HCT116 (cell line): ENCODE results near the gene COL26A1. TPM values are rescaled to one million over a fixed set of nuclear protein-coding genes. Genes with fewer than 3 reads are reported as not detected.

Experiments
- ATAC-seq: fragments of 200-7000 bp; cut with Tn5 transposase; 2 replicates; pipeline ENCODE4 v1.9.1; 2020; ENCODE audit warnings: mild to moderate bottlenecking, moderate library complexity
- BruUV-seq: library from RNA; stranded (reverse); fragments of 400-500 nt; replicated peaks from 2 replicates; lab custom pipeline; 2021; lab: Mats Ljungman, UMichigan
- CTCF ChIA-PET: fragments of 300-600 bp; sonication (Branson Sonifier 250); formaldehyde crosslinking; loops from one replicate; lab custom pipeline; 2021; ENCODE audit warnings: antibody characterized with exemption; lab: Charles Lee
- POLR2A ChIA-PET: fragments of 300-600, 350-600 bp; sonication (Branson Sonifier 250); formaldehyde crosslinking; loops from one replicate; lab custom pipeline; 2021; ENCODE audit warnings: antibody characterized with exemption; lab: Charles Lee
- RAD21 ChIA-PET, 2 experiments: fragments of 300-600 bp; sonication (Branson Sonifier 250); formaldehyde crosslinking; loops; one replicate each; lab custom pipeline; 2023; ENCODE audit warnings: low total read pairs in 2 of 2; ENCODE audit not compliant: uncharacterized antibody in 2 of 2, unreplicated experiment in 2 of 2, low non-redundant PET in 1 of 2; lab: Charles Lee
- DNase-seq: peaks from one replicate; pipeline ENCODE4 v3.0.0-alpha.2; 2010; ENCODE audit warnings: low read depth, low spot score
- H2AFZ ChIP-seq: fragments of 200-600 bp; shearing (Covaris generic), sonication (generic); 2 replicates; pipeline ENCODE4 v1.6.1; 2017; ENCODE audit warnings: low read depth, mixed run types, mixed read lengths, antibody characterized with exemption, low read length; ENCODE audit not compliant: poor library complexity, severe bottlenecking
- H3K27ac ChIP-seq: 2 replicates; pipeline ENCODE4 v1.5.1; 2012; ENCODE audit warnings: low read depth, low read length
- H3K27me3 ChIP-seq: fragments of 200-600 bp; sonication (generic); 2 replicates; pipeline ENCODE4 v1.6.1; 2016; ENCODE audit warnings: mixed run types, low read length, mixed read lengths; ENCODE audit not compliant: insufficient read depth
- H3K36me3 ChIP-seq, 2 experiments: fragments of 200-500 bp in 1 of 2; fragments of 200-600 bp in 1 of 2; sonication (Bioruptor generic) in 1 of 2; sonication (generic) in 1 of 2; 2 replicates each; pipeline versions ENCODE4 v1.5.1 to v1.6.1; 2014 to 2016; ENCODE audit warnings: low read length in 2 of 2, inconsistent platforms in 1 of 2, mixed read lengths in 1 of 2, mixed run types in 1 of 2; ENCODE audit not compliant: insufficient read depth in 2 of 2, control insufficient read depth in 1 of 2
- H3K4me1 ChIP-seq, 2 experiments: fragments of 200-600 bp in 1 of 2; sonication (generic) in 1 of 2; 2 replicates each; pipeline versions ENCODE4 v1.5.1 to v1.6.1; 2012 to 2017; ENCODE audit warnings: low read length in 2 of 2, inconsistent platforms in 1 of 2, mild to moderate bottlenecking in 1 of 2, mixed read lengths in 1 of 2, mixed run types in 1 of 2, moderate library complexity in 1 of 2; ENCODE audit not compliant: insufficient read depth in 2 of 2, control insufficient read depth in 1 of 2
- H3K4me2 ChIP-seq: fragments of 200-600 bp; sonication (generic); 2 replicates; pipeline ENCODE4 v1.6.1; 2017; ENCODE audit warnings: mixed run types, low read length, mixed read lengths
- H3K4me3 ChIP-seq, 2 experiments: fragments of 200-600 bp in 1 of 2; sonication (generic) in 1 of 2; replicated peaks in 1 of 2; 2 replicates each; pipeline ENCODE4 v1.5.1; 2011 to 2016; ENCODE audit warnings: low read length in 2 of 2, control low read depth in 1 of 2, low read depth in 1 of 2, mild to moderate bottlenecking in 1 of 2, mixed read lengths in 1 of 2, mixed run types in 1 of 2
- H3K79me2 ChIP-seq: fragments of 200-600 bp; sonication (generic); 2 replicates; pipeline ENCODE4 v1.6.1; 2017; ENCODE audit warnings: mild to moderate bottlenecking, mixed run types, low read length, moderate library complexity, mixed read lengths; ENCODE audit not compliant: insufficient read depth
- H3K9ac ChIP-seq: fragments of 200-600 bp; sonication (generic); 2 replicates; pipeline ENCODE4 v1.6.1; 2016; ENCODE audit warnings: low read length, mixed read lengths
- H3K9me2 ChIP-seq: fragments of 200-600 bp; sonication (generic), shearing (Covaris generic); 2 replicates; pipeline ENCODE4 v1.6.1; 2017; ENCODE audit warnings: mixed run types, mild to moderate bottlenecking, moderate library complexity; ENCODE audit not compliant: insufficient read depth
- H3K9me3 ChIP-seq, 2 experiments: fragments of 200-500 bp in 1 of 2; fragments of 200-600 bp in 1 of 2; sonication (Bioruptor generic) in 1 of 2; sonication (generic) in 1 of 2; 2 replicates each; pipeline ENCODE4 v1.6.1; 2014 to 2017; ENCODE audit warnings: low read length in 2 of 2, mixed read lengths in 2 of 2, inconsistent platforms in 1 of 2, low read depth in 1 of 2, mild to moderate bottlenecking in 1 of 2, mixed run types in 1 of 2, moderate library complexity in 1 of 2; ENCODE audit not compliant: control insufficient read depth in 1 of 2, insufficient read depth in 1 of 2
- H4K20me1 ChIP-seq: fragments of 200-600 bp; sonication (generic), shearing (Covaris generic); 2 replicates; pipeline ENCODE4 v1.6.1; 2017; ENCODE audit warnings: mixed run types, mild to moderate bottlenecking, moderate library complexity; ENCODE audit not compliant: insufficient read depth
- CBX3 ChIP-seq: IDR thresholded peaks from 2 replicates; pipeline ENCODE4 v1.6.1; 2012; ENCODE audit warnings: low read depth
- EZH2 ChIP-seq: fragments of 200-600 bp; sonication (generic); IDR thresholded peaks from 2 replicates; pipeline ENCODE4 v1.6.1; 2017; ENCODE audit warnings: antibody characterized with exemption, mixed run types
- FOSL1 ChIP-seq: IDR thresholded peaks from 2 replicates; pipeline ENCODE4 v1.6.1; 2012; ENCODE audit warnings: low read depth
- JUND ChIP-seq: IDR thresholded peaks from 2 replicates; pipeline ENCODE4 v1.6.1; 2012
- POLR2AphosphoS5 ChIP-seq: IDR thresholded peaks from 2 replicates; pipeline ENCODE4 v1.6.1; 2011; ENCODE audit warnings: mild to moderate bottlenecking, low read depth, low read length, moderate library complexity
- RAD21 ChIP-seq: IDR thresholded peaks from 2 replicates; pipeline ENCODE4 v1.6.1; 2012; ENCODE audit warnings: low read depth, mild to moderate bottlenecking
- ZNF274 ChIP-seq: fragments of 200-500 bp; sonication (Bioruptor generic); IDR thresholded peaks from 2 replicates; pipeline ENCODE4 v1.6.1; 2014; ENCODE audit warnings: mild to moderate bottlenecking, low read depth, low read length, inconsistent platforms
- intact Hi-C: fragments of 100-400 bp; cut with micrococcal nuclease; formaldehyde crosslinking; loops from 2 replicates; pipeline ENCODE4 v1.10.0; 2022
- total RNA-seq: library from RNA; stranded (reverse); gene quantifications from one replicate; pipeline ENCODE4 v1.2.1, GENCODE V29; 2021; ENCODE audit not compliant: unreplicated experiment
- TF ChIP-seq, protein P1 (sequence below): IDR thresholded peaks from 2 replicates; pipeline ENCODE4 v1.6.1; 2012; ENCODE audit warnings: low read depth
- TF ChIP-seq, protein P2 (sequence below): IDR thresholded peaks from 2 replicates; pipeline ENCODE4 v1.6.1; 2011; ENCODE audit warnings: mild to moderate bottlenecking, low read length, moderate library complexity; ENCODE audit not compliant: insufficient replicate concordance; ENCODE audit errors: extremely low read depth
- TF ChIP-seq, protein P3 (sequence below), 3 experiments: fragments of 200-600 bp in 1 of 3; sonication (generic) in 1 of 3; IDR thresholded peaks in 2 of 3; conservative IDR thresholded peaks in 1 of 3; 2 replicates each; pipeline ENCODE4 v1.5.1; 2012 to 2017; ENCODE audit warnings: low read depth in 2 of 3, low read length in 2 of 3, antibody characterized with exemption in 1 of 3, borderline replicate concordance in 1 of 3, control low read depth in 1 of 3, mild to moderate bottlenecking in 1 of 3, mixed read lengths in 1 of 3, mixed run types in 1 of 3, moderate library complexity in 1 of 3; ENCODE audit not compliant: insufficient read depth in 1 of 3

The COL26A1 gene
- total RNA-seq, 1 experiment from 2014 or later, result 0.27 TPM

DNA sequence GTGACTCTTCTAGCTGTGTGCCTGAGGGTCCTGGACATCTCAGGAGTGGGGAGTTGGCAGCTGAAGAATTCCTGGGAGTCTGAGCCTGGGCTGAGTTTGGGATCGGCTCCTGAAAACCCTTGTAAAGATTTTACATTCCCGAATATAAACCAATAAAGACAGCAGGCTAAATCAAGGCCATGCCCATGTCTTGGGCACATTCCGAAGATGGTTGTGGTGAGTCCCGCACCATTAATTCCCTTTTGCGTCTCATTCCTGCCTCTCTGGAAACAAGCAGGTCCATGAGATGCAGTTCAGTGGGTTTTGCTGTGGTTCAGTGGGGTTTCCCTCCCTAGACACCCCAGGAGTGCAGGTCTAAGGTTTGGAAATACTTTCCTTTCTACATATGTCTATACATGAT lies 90.9 kb downstream of the COL26A1 start:
- RAD21 ChIA-PET, result no interaction called here
- DNase-seq (no peak), ATAC-seq (no peak)
- Histone ChIP-seq H2AFZ (no peak overlapping the region), H4K20me1 (no peaks in the 10 kb centered on the region), H3K4me2 (no peak overlapping the region), H3K36me3 (no peaks in the 10 kb centered on the region), H3K9ac (no peak overlapping the region), H3K27ac (no peak overlapping the region), H3K9me2 (no peaks in the 10 kb centered on the region), H3K4me3 (no peak overlapping the region), H3K79me2 (no peaks in the 10 kb centered on the region), H3K9me3 (no peaks in the 10 kb centered on the region), H3K27me3 (no peaks in the 10 kb centered on the region), H3K4me1 (peaks cover 4 to 16% of the 10 kb centered on the region in 2 experiments)
- POLR2A ChIA-PET, result no interaction called here
- BruUV-seq, result no TSS peak
- TF ChIP-seq POLR2AphosphoS5 (no peak), ZNF274 (no peak)
- intact Hi-C loops, result no loop called here
- CTCF ChIA-PET, result no interaction called here

DNA sequence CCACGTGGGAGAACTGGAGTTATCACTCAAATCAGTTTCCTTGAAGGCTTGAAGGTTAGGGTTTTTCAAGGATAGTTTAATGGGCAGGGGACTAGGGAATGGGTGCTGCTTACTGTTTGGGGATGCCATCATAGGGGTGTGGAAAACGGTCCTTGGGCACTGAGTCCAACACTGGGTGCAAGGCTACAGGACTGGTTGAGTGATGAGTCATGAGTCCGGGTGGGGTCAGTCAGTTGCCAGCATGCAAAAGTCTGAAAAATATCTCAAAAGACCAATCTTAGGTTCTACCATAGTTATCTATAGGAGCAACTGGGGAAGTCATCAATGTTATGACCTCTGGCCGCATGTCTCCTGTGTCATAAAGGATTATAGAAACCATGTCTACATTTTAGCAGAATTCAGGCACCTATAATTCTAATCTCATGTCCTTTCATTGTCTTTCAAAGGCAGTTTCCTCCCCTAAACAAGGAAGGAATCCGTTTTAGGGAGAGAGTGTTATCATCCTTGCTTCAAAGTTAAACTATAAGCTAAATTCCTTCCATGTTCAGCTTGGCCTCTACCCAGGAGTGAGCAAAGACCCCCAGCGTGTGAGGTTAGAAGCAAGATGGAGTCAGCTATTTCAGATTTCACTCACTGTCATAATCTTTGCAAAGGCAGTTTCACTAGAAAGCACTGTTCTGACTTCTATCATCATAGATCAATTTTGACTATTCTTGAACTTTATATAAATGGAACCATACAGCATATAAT lies 94.5 kb downstream of the COL26A1 start:
- CTCF ChIA-PET, result no interaction called here
- no TSS peak for BruUV-seq
- DNase-seq (no peak), ATAC-seq (no peak)
- TF ChIP-seq, protein P1, sequence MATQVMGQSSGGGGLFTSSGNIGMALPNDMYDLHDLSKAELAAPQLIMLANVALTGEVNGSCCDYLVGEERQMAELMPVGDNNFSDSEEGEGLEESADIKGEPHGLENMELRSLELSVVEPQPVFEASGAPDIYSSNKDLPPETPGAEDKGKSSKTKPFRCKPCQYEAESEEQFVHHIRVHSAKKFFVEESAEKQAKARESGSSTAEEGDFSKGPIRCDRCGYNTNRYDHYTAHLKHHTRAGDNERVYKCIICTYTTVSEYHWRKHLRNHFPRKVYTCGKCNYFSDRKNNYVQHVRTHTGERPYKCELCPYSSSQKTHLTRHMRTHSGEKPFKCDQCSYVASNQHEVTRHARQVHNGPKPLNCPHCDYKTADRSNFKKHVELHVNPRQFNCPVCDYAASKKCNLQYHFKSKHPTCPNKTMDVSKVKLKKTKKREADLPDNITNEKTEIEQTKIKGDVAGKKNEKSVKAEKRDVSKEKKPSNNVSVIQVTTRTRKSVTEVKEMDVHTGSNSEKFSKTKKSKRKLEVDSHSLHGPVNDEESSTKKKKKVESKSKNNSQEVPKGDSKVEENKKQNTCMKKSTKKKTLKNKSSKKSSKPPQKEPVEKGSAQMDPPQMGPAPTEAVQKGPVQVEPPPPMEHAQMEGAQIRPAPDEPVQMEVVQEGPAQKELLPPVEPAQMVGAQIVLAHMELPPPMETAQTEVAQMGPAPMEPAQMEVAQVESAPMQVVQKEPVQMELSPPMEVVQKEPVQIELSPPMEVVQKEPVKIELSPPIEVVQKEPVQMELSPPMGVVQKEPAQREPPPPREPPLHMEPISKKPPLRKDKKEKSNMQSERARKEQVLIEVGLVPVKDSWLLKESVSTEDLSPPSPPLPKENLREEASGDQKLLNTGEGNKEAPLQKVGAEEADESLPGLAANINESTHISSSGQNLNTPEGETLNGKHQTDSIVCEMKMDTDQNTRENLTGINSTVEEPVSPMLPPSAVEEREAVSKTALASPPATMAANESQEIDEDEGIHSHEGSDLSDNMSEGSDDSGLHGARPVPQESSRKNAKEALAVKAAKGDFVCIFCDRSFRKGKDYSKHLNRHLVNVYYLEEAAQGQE, result no peak
- TF ChIP-seq FOSL1 (no peak), EZH2 (no peak), JUND (peak; percentile 34; the same call in 1 of the 2 replicates), CBX3 (no peak), RAD21 (no peak)
- TF ChIP-seq, protein P2, sequence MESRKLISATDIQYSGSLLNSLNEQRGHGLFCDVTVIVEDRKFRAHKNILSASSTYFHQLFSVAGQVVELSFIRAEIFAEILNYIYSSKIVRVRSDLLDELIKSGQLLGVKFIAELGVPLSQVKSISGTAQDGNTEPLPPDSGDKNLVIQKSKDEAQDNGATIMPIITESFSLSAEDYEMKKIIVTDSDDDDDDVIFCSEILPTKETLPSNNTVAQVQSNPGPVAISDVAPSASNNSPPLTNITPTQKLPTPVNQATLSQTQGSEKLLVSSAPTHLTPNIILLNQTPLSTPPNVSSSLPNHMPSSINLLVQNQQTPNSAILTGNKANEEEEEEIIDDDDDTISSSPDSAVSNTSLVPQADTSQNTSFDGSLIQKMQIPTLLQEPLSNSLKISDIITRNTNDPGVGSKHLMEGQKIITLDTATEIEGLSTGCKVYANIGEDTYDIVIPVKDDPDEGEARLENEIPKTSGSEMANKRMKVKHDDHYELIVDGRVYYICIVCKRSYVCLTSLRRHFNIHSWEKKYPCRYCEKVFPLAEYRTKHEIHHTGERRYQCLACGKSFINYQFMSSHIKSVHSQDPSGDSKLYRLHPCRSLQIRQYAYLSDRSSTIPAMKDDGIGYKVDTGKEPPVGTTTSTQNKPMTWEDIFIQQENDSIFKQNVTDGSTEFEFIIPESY, result no peak
- TF ChIP-seq, protein P3, sequence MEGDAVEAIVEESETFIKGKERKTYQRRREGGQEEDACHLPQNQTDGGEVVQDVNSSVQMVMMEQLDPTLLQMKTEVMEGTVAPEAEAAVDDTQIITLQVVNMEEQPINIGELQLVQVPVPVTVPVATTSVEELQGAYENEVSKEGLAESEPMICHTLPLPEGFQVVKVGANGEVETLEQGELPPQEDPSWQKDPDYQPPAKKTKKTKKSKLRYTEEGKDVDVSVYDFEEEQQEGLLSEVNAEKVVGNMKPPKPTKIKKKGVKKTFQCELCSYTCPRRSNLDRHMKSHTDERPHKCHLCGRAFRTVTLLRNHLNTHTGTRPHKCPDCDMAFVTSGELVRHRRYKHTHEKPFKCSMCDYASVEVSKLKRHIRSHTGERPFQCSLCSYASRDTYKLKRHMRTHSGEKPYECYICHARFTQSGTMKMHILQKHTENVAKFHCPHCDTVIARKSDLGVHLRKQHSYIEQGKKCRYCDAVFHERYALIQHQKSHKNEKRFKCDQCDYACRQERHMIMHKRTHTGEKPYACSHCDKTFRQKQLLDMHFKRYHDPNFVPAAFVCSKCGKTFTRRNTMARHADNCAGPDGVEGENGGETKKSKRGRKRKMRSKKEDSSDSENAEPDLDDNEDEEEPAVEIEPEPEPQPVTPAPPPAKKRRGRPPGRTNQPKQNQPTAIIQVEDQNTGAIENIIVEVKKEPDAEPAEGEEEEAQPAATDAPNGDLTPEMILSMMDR (IDR thresholded peaks at IDR 0.05 in 2 of 3, conservative IDR thresholded peaks at IDR 0.05 in 1 of 3; ENCODE audit: borderline replicate concordance in 1 of 3, insufficient read depth in 1 of 3, low read depth in 2 of 3, low read length in 2 of 3), result no peak
- Histone ChIP-seq H2AFZ (no peak overlapping the region), H3K4me3 (no peak overlapping the region), H3K9me2 (no peaks in the 10 kb centered on the region), H3K79me2 (no peaks in the 10 kb centered on the region), H3K4me2 (peak overlapping the region; percentile 24), H3K27me3 (no peaks in the 10 kb centered on the region), H3K27ac (no peak overlapping the region), H3K36me3 (no peaks in the 10 kb centered on the region), H3K4me1 (peaks cover 4 to 16% of the 10 kb centered on the region in 2 experiments), H3K9me3 (no peaks in the 10 kb centered on the region), H3K9ac (no peak overlapping the region), H4K20me1 (no peaks in the 10 kb centered on the region)
- RAD21 ChIA-PET, result no interaction called here
- intact Hi-C loops, result no loop called here
- POLR2A ChIA-PET, result interaction anchor here (1.0 kb wide), 1 partner anchor 20 kb away, joined by 5 read pairs; no protein-coding TSS in a partner anchor
